Activated CD4-positive, alpha-beta memory T cell treated with anti-CD3 and anti-CD28 coated beads, Interleukin-2, amount 10 ng/mL, durations not matched to agents 7 days and 5 days (primary cell): ENCODE data around the gene ACP6. TPM values are rescaled to one million over a fixed set of nuclear protein-coding genes. Genes with fewer than 3 reads are reported as not detected.

Experiments used
- CTCF ChIA-PET: fragments of 350-600 bp; sonication (Branson Sonifier 250); formaldehyde crosslinking; loops from one replicate; lab custom pipeline; 2021; ENCODE audit warnings: antibody characterized with exemption, inconsistent platforms; lab: Charles Lee
- POLR2A ChIA-PET: fragments of 350-600 bp; sonication (Branson Sonifier 250); formaldehyde crosslinking; loops from one replicate; lab custom pipeline; 2021; ENCODE audit warnings: antibody characterized with exemption; lab: Charles Lee
- DNase-seq: peaks from one replicate; pipeline ENCODE4 v3.0.0-alpha.2; 2020
- H3K27ac Mint-ChIP-seq: one replicate; pipeline ENCODE4 v1.8.0; 2021; ENCODE audit warnings: mild to moderate bottlenecking, mixed read lengths
- H3K27me3 Mint-ChIP-seq: one replicate; pipeline ENCODE4 v1.8.0; 2021; ENCODE audit warnings: mixed read lengths
- H3K36me3 Mint-ChIP-seq: one replicate; pipeline ENCODE4 v1.8.0; 2021; ENCODE audit warnings: low read depth, mixed read lengths
- H3K4me1 Mint-ChIP-seq: one replicate; pipeline ENCODE4 v1.8.0; 2021; ENCODE audit warnings: mixed read lengths
- H3K4me3 Mint-ChIP-seq: one replicate; pipeline ENCODE4 v1.8.0; 2021; ENCODE audit warnings: mild to moderate bottlenecking, mixed read lengths
- H3K9me3 Mint-ChIP-seq: one replicate; pipeline ENCODE4 v1.8.0; 2021; ENCODE audit warnings: mixed read lengths
- total RNA-seq, 2 experiments: library from RNA; stranded (reverse); gene quantifications; one replicate each; pipeline ENCODE4 v1.2.3, GENCODE V29; 2021

ACP6 gene
- total RNA-seq, 2 experiments from 2014 or later: 17.8 to 21.0 TPM

- ChIA-PET POLR2A (no interaction called here), CTCF (no interaction called here)
- H3K4me1 Mint-ChIP-seq: no peaks in the 10 kb centered on the region
- DNase-seq: no peak
- no peak overlapping the region for H3K4me3 Mint-ChIP-seq
- H3K9me3 Mint-ChIP-seq: peaks cover 28% of the 10 kb centered on the region
- peaks cover 27% of the 10 kb centered on the region for H3K27me3 Mint-ChIP-seq
- H3K36me3 Mint-ChIP-seq: no peaks in the 10 kb centered on the region
- H3K27ac Mint-ChIP-seq: no peak overlapping the region
These were observed 6.2 kb upstream of the ACP6 start for GRCh38 chr1:147676311-147677085.

- CTCF ChIA-PET: interaction anchor here (0.7 kb wide), 1 partner anchor 13 kb away, joined by 4 read pairs; no protein-coding TSS in a partner anchor
- Mint-ChIP-seq H3K4me1 (peaks cover 13% of the 10 kb centered on the region), H3K9me3 (peaks cover 17% of the 10 kb centered on the region), H3K4me3 (no peak overlapping the region), H3K36me3 (no peaks in the 10 kb centered on the region), H3K27ac (no peak overlapping the region), H3K27me3 (peaks cover 27% of the 10 kb centered on the region)
- no peak for DNase-seq
- POLR2A ChIA-PET: no interaction called here
These were observed 3.5 kb upstream of the ACP6 start for GRCh38 chr1:147673816-147674215.

GRCh38 chr1:147673406-147673805 lies 3.1 kb upstream of the ACP6 start:
- Mint-ChIP-seq H3K4me3 (no peak overlapping the region), H3K27me3 (peaks cover 27% of the 10 kb centered on the region), H3K4me1 (peaks cover 17% of the 10 kb centered on the region), H3K27ac (no peak overlapping the region), H3K9me3 (peaks cover 14% of the 10 kb centered on the region), H3K36me3 (no peaks in the 10 kb centered on the region)
- no peak for DNase-seq
- CTCF ChIA-PET: interaction anchor here (0.7 kb wide), 1 partner anchor 12 kb away, joined by 4 read pairs; no protein-coding TSS in a partner anchor
- POLR2A ChIA-PET: no interaction called here

GRCh38 chr1:147669469-147670318 lies 630 bp downstream of the ACP6 start:
- ChIA-PET POLR2A (interaction anchor here (0.7 to 2.1 kb wide), 8 partner anchors 9 to 369 kb away, joined by 3 to 8 read pairs (median 4); no protein-coding TSS in a partner anchor), CTCF (interaction anchor here (0.6 to 1.5 kb wide), 6 partner anchors 27 to 380 kb away, joined by 3 to 5 read pairs (median 4); no protein-coding TSS in a partner anchor)
- Mint-ChIP-seq H3K9me3 (no peaks in the 10 kb centered on the region), H3K4me3 (peak overlapping the region; percentile 92), H3K27ac (peak overlapping the region; percentile 73), H3K36me3 (no peaks in the 10 kb centered on the region), H3K4me1 (peaks cover 21% of the 10 kb centered on the region), H3K27me3 (peaks cover 14% of the 10 kb centered on the region)
- peak; percentile 52 for DNase-seq

- no peaks in the 10 kb centered on the region for H3K9me3 Mint-ChIP-seq
- CTCF ChIA-PET: interaction anchor here (1.2 kb wide), 1 partner anchor 227 kb away, joined by 3 read pairs; no protein-coding TSS in a partner anchor
- peaks cover 6% of the 10 kb centered on the region for H3K36me3 Mint-ChIP-seq
- H3K27me3 Mint-ChIP-seq: no peaks in the 10 kb centered on the region
- POLR2A ChIA-PET: no interaction called here
- peaks cover 26% of the 10 kb centered on the region for H3K4me1 Mint-ChIP-seq
- no peak overlapping the region for H3K27ac Mint-ChIP-seq
- no peak overlapping the region for H3K4me3 Mint-ChIP-seq
- DNase-seq: no peak
These were observed 4.8 kb downstream of the ACP6 start for GRCh38 chr1:147665521-147665920.

DNA sequence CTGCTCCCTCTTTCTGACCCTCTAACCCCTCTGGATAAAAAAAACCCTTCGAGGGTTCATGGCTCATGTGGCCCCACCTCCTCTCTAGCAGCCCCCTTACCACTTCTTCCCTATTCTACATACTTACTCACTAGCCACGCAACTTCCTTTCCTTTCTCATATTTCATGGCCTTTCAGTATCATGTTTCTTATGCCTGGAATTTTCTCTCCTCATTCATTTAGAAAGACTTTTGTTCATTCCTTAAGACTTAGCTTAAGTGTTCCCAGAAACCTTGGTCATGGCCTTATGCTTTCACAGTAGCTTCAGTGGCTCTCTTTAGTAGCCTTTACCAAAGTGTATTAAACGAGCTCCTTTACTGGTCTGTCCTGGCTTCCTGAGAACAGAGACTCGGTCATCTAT lies 6.1 kb downstream of the ACP6 start:
- Mint-ChIP-seq H3K4me1 (peaks cover 20% of the 10 kb centered on the region), H3K9me3 (no peaks in the 10 kb centered on the region), H3K36me3 (peaks cover 6% of the 10 kb centered on the region), H3K27me3 (no peaks in the 10 kb centered on the region), H3K4me3 (no peak overlapping the region), H3K27ac (no peak overlapping the region)
- DNase-seq: no peak
- CTCF ChIA-PET: interaction anchor here (1.0 kb wide), 1 partner anchor 24 kb away, joined by 3 read pairs; no protein-coding TSS in a partner anchor
- POLR2A ChIA-PET: no interaction called here

GRCh38 chr1:147654511-147654910 lies 15.8 kb downstream of the ACP6 start:
- Mint-ChIP-seq H3K36me3 (peaks cover 23% of the 10 kb centered on the region), H3K4me1 (peaks cover 5% of the 10 kb centered on the region), H3K9me3 (no peaks in the 10 kb centered on the region), H3K4me3 (no peak overlapping the region), H3K27ac (no peak overlapping the region), H3K27me3 (no peaks in the 10 kb centered on the region)
- DNase-seq: no peak
- CTCF ChIA-PET: no interaction called here
- POLR2A ChIA-PET: interaction anchor here (0.8 kb wide), 1 partner anchor 16 kb away, joined by 3 read pairs; the partner anchor contains the start of gene ACP6

- DNase-seq: no peak
- Mint-ChIP-seq H3K27ac (no peak overlapping the region), H3K27me3 (no peaks in the 10 kb centered on the region), H3K36me3 (peaks cover 27% of the 10 kb centered on the region), H3K9me3 (no peaks in the 10 kb centered on the region), H3K4me1 (peaks cover 27% of the 10 kb centered on the region), H3K4me3 (no peak overlapping the region)
- ChIA-PET POLR2A (interaction anchor here (1.0 kb wide), 1 partner anchor 17 kb away, joined by 3 read pairs; no protein-coding TSS in a partner anchor), CTCF (interaction anchor here (0.7 to 1.3 kb wide), 2 partner anchors 11 to 240 kb away, joined by 3 read pairs; no protein-coding TSS in a partner anchor)
These were observed 18.0 kb downstream of the ACP6 start for GRCh38 chr1:147652306-147652705.

DNA sequence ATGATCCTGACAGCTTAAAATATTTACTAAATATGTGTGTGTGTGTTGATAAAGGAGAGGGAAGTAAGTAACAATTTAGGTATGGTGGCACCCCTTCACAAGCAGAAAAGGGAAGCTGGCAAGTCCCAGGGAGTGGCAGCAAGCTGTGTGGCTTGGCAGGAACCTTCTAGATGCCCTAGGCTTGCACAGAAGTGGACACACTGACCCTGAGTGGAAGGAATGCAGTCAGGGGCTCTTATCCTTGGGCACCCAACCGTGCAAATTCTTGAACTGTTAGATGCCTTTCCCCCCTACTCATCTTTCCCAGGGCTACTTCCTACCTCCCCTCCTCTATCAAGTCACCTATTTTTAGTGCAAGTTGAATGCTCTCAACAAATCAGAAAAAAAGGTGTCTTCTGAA lies 18.9 kb downstream of the ACP6 start:
- Mint-ChIP-seq H3K4me1 (peaks cover 35% of the 10 kb centered on the region), H3K27ac (no peak overlapping the region), H3K36me3 (peaks cover 31% of the 10 kb centered on the region), H3K27me3 (no peaks in the 10 kb centered on the region), H3K9me3 (no peaks in the 10 kb centered on the region), H3K4me3 (no peak overlapping the region)
- POLR2A ChIA-PET: interaction anchor here (1.0 kb wide), 1 partner anchor 18 kb away, joined by 3 read pairs; no protein-coding TSS in a partner anchor
- CTCF ChIA-PET: interaction anchor here (1.3 kb wide), 1 partner anchor 241 kb away, joined by 3 read pairs; no protein-coding TSS in a partner anchor
- no peak for DNase-seq

GRCh38 chr1:147648933-147649332 lies 21.4 kb downstream of the ACP6 start:
- Mint-ChIP-seq H3K27ac (peak overlapping the region; percentile 92), H3K36me3 (peaks cover 35% of the 10 kb centered on the region), H3K4me1 (peaks cover 57% of the 10 kb centered on the region), H3K4me3 (no peak overlapping the region), H3K27me3 (no peaks in the 10 kb centered on the region), H3K9me3 (no peaks in the 10 kb centered on the region)
- POLR2A ChIA-PET: interaction anchor here (0.6 to 1.8 kb wide), 5 partner anchors 21 to 564 kb away, joined by 3 to 8 read pairs (median 4); partner anchors contain the start of gene ACP6
- CTCF ChIA-PET: interaction anchor here (0.7 to 2.2 kb wide), 2 partner anchors 22 to 460 kb away, joined by 3 to 8 read pairs; partner anchors contain the start of gene ACP6
- no peak for DNase-seq

DNA sequence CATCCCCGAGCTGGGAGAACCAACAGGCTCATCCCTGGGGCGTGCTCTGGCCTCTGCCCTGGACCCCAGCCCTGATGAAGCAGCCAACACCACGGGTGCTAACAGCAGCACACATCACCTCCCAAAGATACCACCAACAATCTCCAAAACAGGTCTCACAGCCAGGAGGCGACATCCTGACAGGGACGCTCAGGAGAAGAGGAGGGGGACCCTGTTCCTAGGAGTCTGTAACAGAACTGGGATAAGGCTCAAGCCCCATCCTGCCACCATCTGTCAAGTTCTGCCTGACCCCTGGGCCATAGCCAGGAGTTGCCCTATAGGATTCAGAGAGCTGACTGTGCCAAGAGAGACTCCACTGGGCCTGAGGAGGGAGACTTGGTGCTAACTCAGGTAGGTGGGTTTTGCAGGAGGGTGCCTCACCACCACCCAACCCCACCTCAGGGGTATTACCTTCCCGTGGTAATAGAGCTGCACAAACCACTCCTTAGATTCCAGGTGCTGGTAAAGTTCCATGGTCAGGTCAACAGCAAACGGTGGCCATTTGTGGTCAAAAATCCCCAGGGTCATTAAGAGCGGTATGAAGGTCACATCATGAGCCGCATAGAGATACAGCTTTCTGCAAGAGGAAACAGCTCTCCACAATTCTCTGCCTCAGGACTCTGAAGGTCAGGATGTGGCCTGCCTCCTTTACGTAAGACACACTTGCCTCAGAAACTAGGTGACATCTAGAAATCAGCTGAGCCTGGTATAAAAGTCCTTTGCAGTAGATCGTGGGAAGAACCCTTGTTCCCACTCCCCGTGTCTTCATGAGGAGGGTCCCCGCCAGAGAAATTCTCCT lies 22.3 kb downstream of the ACP6 start:
- peaks cover 42% of the 10 kb centered on the region for H3K36me3 Mint-ChIP-seq
- no peaks in the 10 kb centered on the region for H3K9me3 Mint-ChIP-seq
- peak overlapping the region; percentile 92 for H3K27ac Mint-ChIP-seq
- H3K27me3 Mint-ChIP-seq: no peaks in the 10 kb centered on the region
- peaks cover 66% of the 10 kb centered on the region for H3K4me1 Mint-ChIP-seq
- POLR2A ChIA-PET: interaction anchor here (0.6 to 1.8 kb wide), 9 partner anchors 18 to 564 kb away, joined by 3 to 8 read pairs (median 4); partner anchors contain the start of gene ACP6
- peak; percentile 73 for DNase-seq
- peak overlapping the region; percentile 67 for H3K4me3 Mint-ChIP-seq
- CTCF ChIA-PET: interaction anchor here (0.6 to 2.2 kb wide), 3 partner anchors 13 to 65 kb away, joined by 3 to 8 read pairs (median 3); partner anchors contain the start of gene ACP6
